Stimulated activated naive CD4-positive, alpha-beta T cell (primary cell): ENCODE results near the gene NOL9.
A peak's percentile ranks its signal among the peaks of the same experiment; 100 is the strongest.
"Not testable (repeated sequence)": the region's sequence is repeated elsewhere in the genome, so short reads cannot be mapped to it uniquely, and the experiment has no call there.

ENCODE experiments used
- DNase-seq, 6 experiments: peaks; one replicate each; lab custom pipeline; 2025; lab: John Stamatoyannopoulos, UW

NOL9 gene

DNA sequence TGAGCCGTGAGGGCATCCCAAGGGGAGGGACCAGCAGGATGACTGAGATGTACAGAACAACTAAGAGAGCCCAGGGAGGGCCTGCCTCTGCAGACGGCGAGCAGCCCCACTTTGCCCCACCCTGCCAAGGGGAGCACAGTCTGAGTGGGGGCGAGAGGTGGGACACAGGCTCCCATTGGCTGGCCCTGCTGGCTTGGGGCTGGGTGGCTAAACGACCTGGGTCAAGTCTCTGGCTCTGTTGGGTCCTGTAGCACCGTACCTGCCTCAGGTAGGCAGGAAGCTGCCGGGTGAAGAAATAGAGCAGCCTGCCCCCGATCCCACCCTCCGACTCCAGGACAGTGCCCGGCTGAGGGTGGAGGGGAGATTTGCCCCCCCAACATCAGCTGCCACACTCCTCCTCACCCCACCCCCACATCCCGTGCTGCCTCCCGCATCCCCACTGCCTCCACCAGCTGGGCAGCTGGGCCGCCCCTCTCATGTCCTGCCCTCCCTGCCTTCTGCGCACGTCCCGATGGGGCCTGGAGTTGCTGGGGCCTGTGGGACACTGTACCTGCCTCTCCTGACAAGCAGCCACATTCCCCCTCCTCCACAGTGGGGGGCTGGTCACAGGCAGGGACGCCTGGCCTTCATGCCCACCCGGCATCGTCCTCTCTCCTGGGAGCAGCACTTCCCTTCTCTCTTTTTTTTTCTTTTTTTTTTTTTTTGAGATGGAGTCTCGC, 50.3 kb downstream of the NOL9 start:
- no peak for DNase-seq

DNA sequence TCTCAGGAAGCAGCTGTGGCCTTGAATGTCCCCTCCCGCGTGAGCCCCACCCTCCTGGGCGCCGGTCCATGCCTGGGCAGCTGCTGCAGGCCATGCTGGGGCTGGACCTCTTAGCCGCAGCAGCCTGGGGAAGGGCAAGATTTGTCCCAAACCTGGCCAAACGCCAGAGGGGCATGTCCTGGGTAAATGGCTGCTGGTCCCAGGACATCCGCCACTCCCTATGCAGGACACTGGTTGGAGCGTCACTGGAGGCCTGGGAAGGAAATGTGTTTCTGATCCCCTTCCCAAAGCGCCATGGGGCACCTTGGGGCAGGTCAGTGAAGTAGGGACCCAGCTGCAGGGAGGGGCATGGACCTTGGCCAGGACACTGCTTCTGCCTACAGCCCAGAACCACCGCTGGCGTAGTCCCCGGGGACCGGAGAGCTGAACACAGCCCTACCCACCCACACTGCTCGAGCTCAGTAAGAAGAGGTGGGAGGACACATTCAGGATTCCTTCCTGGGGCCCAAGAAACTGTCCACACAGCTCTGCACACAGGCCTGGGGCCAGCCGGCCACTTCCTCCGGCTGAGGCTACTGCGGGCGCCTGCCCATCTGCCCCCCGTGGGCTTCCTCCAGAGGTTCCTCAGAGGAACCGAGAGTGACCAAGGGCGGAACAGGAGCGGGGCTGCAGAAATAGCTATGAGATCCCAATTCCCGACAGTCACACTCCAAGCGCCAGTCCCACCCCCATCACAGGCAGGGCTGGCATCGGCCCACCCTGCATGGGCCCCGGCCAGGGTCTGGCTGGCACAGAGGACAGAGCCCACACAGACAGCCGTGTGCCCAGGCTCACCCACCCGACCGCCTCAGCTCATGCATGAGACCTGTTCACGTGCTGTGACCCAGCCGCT, 52.1 kb downstream of the NOL9 start:
- no peak for DNase-seq

DNA sequence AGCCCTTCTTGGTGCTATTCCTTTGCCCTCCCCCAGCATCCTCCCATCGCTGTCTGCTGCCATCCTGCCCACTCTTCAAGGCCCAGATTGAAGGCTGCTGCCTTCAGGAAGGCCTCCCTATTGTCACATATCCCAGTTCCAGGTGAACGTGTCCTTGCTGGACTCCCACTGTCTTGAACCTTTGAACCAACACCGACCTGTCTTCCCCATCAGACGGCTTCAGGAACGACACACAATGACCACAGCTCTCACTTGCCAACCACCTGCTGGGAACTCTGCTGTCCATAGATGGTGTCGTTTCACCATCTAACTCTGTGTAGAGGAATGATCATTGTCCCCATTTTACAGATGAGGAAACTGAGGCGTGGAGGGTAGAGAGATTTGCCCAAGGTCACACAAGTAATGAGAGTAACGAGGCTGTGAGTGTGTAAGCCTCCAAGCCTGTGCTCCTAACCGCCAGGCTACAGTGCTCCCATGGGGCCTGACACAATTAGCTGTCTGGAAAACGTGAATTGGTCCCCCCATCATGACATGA, 53.0 kb downstream of the NOL9 start:
- DNase-seq: no peak

DNA sequence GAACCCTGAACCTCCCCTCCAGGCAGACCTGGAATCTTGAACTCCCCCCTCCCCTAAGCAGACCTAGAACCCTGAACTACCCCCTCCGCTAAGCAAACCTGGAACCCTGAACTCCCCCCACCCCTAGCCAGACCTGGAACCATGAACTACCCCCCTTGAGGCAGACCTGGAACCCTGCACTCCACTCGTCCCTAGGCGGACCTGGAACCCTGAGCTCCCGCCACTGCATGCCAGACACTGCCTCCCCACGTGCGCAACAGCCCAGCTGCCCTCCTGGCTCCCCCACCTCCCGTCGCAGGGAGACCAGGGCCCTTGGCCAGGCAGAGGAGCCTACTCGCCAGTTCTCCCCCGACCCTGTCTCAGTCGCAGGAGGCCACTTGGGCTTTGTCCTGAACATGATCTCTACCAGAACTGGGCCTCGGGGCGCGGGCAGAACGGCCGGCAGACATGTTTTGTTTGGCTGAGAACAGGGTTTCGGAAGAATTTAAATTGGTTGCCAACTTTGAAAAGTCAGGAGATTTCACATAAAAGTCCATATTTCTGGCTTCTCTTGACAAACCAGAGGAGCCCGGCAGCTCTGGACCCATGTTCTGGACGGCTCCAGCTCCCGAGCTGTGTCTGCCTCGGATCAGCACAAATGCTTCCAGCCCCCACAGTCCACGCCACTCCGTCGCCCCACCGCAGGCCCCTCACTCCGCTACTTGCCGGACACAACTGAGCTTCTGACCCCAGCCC, 53.6 kb downstream of the NOL9 start:
- no peak for DNase-seq

DNA sequence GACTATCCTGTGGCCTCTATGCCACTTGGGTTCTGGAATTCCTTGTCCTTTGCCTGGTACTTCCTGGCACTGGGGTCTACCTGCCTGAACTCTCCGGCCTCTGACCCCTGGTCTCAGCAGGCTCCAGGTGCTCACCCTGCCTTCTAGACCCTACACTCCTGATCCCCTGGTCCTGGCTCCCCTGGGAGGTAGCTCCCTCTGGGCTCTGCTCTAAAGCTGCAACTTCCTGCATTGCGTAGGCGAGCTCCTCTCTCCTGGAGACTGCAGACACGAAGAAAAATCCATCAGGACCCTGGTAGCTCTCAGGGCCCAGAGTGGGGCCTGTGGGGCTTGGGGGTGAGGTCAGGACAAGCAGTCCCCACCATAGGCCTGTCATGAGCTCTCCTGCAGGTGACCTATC, 55.0 kb downstream of the NOL9 start:
- no peak for DNase-seq

DNA sequence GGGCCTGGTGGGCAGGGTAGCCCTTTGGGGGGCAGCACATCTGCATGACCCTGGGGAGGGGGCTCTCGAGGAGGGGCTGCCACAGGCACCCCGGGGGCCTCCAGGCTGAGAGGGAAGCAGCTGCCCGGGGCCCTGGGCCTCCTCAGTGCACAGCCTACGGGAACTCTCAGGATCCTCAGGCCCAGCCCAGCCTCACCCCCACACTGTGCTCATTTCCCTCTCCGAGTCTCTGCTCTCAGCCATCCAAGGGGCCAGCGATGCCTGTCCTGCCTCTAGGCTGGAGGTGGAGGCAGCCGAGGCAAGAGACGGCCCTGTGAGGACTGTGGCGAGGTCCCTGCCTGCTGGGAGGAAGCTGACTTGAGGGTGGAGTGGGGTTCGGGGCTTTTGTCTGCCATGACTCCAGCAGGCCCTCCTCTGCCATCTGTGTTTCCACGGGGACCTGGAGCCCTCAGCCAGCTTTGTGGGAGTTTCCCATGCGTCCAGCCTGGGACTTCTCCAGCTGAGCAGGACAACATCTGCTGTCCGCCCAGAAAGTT, 55.7 kb downstream of the NOL9 start:
- DNase-seq: no peak

DNA sequence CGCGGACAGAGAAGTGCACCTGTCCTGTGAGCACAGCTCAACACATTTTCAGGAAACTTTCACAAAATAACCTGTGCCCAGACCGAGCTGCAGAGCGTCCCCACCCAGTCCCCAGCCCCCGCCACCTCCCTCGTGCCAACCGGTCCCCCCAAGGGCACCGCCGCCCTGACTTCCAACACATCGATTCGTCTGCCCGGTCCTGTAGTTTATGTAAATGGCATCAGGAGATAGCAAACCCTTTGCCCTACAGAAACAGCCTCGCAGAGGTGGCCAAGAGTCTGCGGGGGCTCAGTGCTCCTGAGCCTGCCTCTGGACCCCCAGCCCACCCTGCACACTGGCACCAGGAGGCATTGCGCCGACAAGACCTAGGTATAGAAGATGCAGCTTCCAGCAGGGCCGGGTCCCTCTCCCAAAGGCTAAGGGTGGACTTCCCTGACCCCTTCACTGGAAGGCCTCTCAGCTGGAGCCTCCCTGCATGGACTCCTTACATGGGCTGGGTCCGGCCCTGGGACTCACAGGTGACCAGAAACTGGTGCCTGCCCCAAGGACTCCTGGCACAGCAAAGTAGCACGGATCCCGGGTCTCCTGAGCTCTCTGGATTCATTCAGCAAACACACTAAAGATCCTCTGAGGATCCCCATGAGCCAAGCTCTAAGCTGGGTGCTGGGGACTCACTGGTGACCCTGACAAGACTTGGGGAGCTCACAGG, 56.3 kb downstream of the NOL9 start:
- DNase-seq: no peak

DNA sequence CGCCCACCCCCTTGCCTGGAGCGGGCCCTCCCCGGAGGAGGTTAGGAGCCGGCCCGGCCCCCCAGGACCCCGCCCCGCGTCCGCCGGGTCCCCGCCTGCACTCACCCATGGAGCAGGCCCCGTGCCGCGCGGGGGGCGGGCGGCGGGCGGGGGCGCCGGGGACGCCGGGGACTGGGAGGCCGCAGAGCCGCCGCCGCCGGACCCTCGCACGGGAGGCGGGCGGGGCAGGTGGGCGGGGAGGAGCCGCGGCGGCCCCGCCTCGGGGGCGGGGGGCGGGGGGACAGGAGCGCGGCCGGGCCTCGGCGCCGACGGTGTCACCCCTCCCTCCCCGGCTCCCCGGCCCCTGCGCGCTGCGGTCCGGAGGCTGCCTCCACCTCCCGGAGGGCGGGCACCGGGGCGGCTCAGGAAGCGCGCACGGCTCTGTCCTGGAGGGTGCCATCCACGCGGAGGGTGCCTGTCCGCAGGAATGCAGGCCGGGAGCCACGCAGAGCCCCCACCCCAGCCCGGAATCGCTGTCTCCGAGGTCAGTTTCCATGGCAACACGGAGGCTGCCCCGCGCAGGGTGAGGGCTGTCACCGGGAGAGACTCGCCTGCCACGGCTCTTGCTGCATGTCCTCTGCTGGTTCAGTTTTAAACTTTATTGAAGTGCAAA, 57.0 kb downstream of the NOL9 start:
- DNase-seq: peak; percentile 23 to 65 (median 52)

DNA sequence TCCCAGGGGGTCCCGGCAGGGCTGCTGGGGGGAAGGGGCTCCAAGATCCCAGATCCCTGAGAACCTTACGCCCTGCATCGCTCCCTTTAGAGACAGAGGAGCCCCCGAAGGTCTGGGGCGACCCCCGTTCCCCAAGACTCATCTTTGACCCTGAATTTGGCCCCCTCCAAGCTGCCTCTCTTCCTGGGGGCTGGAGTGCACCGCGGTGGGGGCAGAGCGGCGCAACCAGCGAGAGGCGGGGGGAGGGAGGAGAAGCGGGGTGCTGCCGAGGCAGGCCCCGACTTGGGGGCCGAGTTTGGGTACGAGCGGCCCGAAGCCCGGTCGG, 57.5 kb downstream of the NOL9 start:
- DNase-seq: no peak

DNA sequence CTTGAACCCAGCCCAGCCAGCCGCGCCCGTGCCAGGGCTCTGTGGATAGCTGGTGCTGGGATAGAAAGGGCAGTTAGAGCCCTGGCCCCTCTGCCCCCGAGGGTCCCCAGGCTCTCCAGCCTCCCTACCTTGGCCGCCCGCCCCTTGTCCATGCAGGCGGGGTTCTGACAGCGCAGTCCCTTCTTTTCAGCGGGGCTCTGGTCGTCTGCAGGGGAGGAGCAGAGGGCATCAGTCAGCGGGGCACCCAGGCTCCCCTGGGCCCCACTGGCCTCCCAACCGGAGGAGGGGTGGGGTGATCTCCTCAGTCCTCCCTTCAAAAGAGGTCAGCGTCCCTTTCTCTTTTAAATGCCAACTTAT, 58.0 kb downstream of the NOL9 start:
- DNase-seq: no peak

DNA sequence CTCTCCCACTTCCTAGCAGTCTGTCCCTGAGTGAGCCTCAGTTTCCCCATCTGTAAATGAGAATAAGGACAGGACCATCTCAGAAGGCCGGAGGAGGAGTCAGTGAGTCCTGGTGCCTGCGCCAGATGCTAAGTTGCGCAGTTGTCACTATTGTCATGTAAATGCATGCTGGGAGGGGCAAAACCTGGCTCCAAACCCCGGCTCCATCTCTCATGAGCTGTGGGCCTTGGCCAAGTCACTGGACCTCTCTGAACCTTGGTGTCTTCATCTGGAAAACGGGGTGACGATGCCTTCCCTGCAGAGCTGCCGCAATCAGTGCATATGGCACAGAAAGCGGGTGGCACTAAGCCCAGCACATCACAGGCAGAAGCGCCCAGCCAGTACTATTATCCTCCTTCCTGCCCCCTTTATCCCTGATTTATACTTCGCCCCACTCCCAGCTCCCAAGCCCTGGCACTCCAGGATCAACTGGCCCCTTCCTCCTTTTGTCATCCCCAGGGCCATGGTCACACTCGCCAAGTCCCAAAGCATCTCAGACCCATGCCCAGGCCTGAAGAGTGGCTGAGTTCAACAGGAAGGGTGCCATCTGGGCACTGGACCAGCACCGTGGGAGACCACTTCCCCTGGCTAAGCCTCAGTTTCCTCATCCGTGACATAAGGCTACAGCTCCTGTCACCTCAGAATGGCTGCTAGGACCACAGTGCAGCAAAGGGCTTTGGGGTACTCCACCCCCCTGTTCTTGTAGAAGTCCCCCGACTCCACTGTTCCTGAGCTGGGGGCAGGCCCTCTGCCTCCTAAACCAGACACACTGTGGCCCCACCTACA, 58.6 kb downstream of the NOL9 start:
- DNase-seq: no peak

DNA sequence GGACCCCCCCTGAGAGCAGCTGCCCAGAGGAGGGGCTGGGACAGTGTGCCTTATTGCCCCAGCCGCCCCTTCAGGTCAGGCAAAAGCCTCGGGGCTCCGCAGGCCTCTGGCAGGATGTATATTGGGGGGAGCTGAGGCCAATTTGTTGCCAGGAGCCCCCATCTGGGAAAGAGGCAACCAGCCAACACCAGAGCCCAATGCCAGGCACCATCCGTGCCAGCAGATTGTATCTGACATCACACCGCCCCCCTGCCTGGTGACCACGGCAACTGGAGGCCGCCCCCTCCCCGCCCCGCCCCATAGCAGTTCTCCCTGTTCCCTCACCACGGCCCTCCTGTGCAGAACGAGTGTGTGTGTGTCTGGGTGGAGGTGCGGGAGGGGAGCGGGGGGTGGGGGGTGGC, 59.3 kb downstream of the NOL9 start:
- peak in 4 of 6 experiments; percentile 20 to 45 (median 28) for DNase-seq

DNA sequence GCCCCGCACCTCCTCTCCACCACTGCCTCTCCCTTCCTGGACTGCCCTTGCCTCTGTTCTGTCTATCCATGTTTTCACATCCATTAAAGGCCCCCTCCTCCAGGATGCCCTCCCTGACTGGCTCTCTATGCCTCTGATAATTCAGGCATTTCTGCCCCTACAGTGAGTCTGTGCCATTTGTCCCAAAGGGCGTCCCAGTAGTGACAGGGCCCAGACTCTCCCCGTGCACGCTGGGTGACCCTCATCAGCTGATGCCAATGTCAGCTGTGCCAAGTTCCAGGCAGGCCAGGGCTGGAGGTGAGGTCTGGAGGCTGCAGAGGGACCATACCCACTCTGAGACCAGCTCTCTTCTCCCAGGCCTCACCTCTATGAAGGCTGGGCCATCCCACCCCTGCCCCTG, 59.7 kb downstream of the NOL9 start:
- no peak for DNase-seq

DNA sequence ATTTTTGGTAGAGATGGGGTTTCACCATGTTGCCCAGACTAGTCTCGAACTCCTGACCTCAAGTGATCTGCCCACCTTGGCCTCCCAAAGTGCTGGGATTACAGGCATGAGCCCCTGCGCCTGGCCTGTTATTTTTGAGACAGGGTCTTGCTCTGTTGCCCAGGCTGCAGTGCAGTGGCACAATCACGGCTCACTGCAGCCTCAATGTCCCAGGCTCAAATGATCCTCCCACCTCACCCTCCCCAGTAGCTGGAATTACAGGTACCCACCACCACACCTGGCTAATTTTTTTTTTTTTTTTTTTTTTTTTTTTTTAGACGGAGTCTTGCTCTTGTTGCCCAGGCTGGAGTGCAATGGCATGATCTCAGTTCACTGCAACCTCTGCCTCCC, 60.5 kb downstream of the NOL9 start:
- not testable (repeated sequence) for DNase-seq

DNA sequence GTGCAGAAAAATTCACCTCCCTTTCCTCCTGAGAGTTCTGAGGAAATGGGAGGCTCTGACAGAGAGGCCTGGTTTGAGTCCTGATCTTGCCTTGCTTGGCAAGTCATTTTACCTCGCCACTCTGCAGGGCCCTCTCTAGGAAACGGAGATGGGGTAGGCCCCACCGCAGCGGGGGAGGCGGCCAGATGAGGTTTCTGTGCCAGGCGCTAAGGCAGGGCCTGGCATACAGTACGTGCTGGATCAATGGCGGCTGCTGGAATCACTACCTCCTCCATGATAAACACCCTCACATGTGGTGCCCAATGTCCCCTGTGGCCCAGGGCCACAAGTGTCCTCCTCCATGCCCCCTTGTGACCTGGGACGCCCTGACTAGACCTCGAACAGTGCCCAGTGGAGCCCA, 62.3 kb downstream of the NOL9 start:
- peak in 1 of 6 experiments; percentile 12 for DNase-seq

DNA sequence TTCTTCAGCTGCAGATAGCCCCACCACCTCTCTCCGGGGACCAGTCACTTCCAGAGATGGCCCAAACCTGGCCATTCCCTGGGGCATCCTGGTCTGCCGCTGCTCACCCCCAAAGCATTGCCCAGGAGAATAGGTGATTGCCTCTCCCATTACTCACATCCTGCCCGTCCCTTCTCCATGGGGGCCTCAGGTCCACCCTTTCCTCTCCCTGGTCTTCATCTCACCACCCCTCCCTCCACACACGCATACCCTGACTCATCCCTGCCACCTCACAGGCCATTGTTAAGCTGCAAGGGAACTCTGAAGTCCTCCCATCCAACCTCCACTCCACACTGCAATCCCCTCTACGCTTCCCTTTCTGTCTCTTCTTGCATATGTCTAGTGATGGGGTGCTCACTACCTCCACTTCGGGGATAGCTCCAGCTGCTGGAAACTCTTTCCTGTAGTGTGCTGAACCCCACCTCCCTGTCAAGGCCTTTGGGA, 62.8 kb downstream of the NOL9 start, which contains the start of gene PLEKHG5:
Gene PLEKHG5, minus strand, starts transcription at position 188 of the 483 bp plus-strand sequence. CDS start 14,096 bp downstream, outside the sequence.
- no peak for DNase-seq

DNA sequence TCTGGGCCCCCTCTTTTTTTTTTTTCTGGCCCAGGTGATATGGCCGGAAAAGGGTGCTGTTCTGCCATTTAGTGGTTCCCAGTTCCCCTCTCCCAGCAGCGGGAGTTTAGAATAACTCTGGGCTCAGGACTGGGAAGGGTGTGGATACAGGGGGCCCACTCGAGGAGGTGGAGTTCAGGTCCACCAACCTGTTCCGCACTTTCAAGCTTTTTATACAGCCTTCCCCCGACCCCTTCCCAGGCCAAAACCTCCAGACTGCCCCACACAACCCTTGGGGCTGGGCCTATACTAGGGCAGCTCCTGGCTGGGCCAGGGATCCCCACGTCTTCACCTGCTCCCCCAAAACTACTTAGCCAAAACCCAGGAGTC, 63.2 kb downstream of the NOL9 start:
- DNase-seq: no peak

DNA sequence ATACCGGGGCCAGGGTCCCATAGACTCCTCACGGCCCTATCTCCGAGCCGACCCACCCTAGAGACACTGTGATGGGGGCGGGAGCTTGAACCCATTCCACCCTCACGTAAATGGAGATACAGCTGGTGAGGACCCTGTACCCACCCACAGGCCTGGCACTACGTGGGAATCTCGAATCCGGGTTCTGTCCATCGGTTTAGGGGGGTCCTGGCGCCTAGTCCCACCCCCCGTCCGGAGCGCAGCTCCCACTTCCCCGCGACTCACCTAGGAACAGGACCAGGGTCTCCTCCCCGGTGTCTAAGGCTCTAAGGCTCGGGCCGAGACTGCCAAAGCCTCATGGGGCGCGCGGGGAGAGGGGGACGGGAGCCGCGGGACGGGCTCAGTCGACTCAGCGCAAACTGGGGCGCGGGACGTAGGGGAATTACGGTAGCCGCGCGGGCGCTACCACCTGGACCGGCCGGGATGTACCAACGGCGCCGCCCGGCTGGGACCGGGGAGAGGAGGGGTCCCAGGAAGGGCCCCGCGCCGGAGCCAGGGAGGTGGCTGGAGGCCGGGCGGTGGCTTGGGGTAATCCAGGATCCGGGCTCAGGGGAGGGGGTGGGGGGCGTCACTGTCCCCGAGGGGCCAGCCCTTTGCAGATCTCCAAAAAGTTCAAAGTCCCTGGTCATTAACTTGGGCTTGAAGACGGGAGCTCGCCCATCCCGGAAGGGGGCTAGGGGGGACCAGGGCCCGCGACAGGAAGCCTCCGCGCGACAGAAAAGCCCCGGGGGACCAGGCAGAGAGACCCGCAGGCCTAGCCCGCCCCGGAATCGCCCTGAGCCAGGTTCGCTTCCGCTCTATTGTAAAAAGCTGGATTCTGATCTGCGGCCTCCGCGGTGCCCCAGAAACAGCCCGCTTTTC, 63.9 kb downstream of the NOL9 start:
- peak in 4 of 6 experiments; percentile 15 to 38 (median 32) for DNase-seq

DNA sequence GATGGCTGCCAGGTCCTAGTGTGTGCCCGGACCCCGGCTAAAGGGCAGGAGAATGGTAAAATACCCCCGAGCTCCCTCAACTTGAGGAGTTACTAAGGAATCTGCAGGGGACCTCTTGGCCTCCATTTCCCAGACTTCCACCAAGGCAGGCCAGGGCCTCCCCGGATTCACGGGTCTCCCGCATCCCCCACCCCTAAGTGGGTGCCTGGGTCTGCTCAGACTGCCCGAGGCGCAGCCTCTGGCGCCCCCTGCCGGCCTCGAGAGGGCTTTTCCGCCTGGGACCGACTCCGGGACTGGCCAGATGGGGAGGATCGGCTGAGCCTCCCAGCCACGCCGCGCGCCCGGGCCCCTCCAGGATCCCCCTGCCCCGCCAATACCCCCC, 64.5 kb downstream of the NOL9 start:
- peak; percentile 35 to 85 (median 69) for DNase-seq
